ENCODE results near the gene MAPK12. TPM values are rescaled to one million over a fixed set of nuclear protein-coding genes. Genes with fewer than 3 reads are reported as not detected.
A peak's percentile ranks its signal among the peaks of the same experiment; 100 is the strongest.

Gene MAPK12
- total RNA-seq, 1 experiment from 2014 or later, result 86.7 TPM

DNA sequence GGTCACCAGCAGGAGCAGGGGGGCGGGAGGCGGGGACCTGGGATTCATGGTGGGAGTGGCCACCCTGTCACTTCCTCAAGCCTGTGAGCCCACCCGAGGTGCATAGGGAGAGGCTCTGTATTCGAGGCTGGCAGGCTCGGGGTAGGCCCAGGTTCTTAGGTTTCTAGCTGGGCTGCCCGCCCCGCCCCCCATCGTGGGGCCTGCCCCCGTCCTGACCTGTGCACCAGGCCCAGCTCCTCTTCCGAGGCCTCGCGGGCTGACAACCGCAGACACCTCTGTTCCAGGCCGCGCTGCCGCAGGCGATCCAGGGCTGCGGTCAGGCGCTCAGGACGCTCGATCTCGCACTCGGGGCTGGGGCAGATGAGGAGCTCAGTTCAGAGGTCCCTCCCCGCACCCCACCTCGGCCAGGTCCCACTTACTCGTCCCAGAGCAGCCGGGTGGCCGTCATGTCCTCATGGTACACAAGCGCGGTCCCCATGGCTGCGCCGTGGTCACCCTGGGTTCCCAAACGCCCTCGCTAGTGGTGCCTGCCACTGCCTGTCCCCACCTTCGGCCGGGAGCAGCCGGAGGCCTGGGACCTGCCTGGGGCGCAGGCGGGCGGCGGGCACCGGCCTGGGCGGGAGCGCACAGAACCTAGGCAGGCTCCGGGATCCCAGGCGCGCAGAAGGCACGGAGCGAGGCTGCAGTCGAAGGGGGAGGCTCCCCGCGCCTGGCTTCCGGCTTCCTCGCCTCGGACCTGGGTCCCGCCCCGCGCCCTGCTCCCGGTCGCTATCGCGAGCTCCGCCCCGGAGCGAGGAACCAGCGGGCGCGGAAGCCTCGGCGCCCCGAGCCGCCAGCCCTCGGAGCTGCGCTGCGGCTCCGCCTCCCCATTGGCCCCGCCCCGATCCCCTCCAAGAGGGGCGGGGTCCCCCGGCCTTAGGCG is 10.7 kb downstream of the MAPK12 start, which contains the start of gene HDAC10:
Gene HDAC10, minus strand, starts transcription at position 711 of the 922 bp plus-strand sequence. Its CDS starts 233 bp downstream, at position 478.
- Histone ChIP-seq H3K9me2 (ENCODE audit: insufficient read depth) (no peaks in the 10 kb centered on the region), H3K27ac (ENCODE audit: low read depth, low read length) (peak within 1 kb of the TSS; percentile 99), H2AFZ (ENCODE audit: low read depth, low read length, poor library complexity, severe bottlenecking) (no peak within 1 kb of the TSS), H4K20me1 (ENCODE audit: insufficient read depth) (no peaks in the 10 kb centered on the region), H3K9me3 (ENCODE audit: control insufficient read depth in 1 of 2, insufficient read depth in 1 of 2, low read depth in 1 of 2, low read length in 2 of 2) (no peaks in the 10 kb centered on the region), H3K4me2 (ENCODE audit: low read length) (peak within 1 kb of the TSS; percentile 98), H3K4me3 (replicated peaks in 1 of 2; ENCODE audit: low read depth in 1 of 2, low read length in 2 of 2) (peak within 1 kb of the TSS; percentile 70 to 93), H3K36me3 (ENCODE audit: control insufficient read depth in 1 of 2, insufficient read depth in 2 of 2, low read length in 2 of 2) (peaks cover 0 to 16% of the 10 kb centered on the region in 2 experiments; a peak in 2 of 4 replicates), H3K4me1 (ENCODE audit: control insufficient read depth in 1 of 2, insufficient read depth in 2 of 2, low read length in 2 of 2) (peaks cover 17 to 59% of the 10 kb centered on the region in 2 experiments; a peak in 3 of 4 replicates), H3K9ac (ENCODE audit: low read length) (peak within 1 kb of the TSS; percentile 96), H3K79me2 (ENCODE audit: insufficient read depth, low read length) (peaks cover 40% of the 10 kb centered on the region), H3K27me3 (ENCODE audit: insufficient read depth, low read length) (no peaks in the 10 kb centered on the region)
- ChIA-PET CTCF (interaction anchor here (0.9 to 3.0 kb wide), 9 partner anchors 12 to 370 kb away, joined by 3 to 17 read pairs (median 4); partner anchors contain the start of genes LMF2, NCAPH2 and SCO2), POLR2A (interaction anchor here (0.6 to 1.7 kb wide), 5 partner anchors 10 to 90 kb away, joined by 3 to 7 read pairs (median 4); no protein-coding TSS in a partner anchor), RAD21 (ENCODE audit: low non-redundant PET in 1 of 2, low total read pairs in 2 of 2, uncharacterized antibody in 2 of 2, unreplicated experiment in 2 of 2) (interaction anchor here (0.6 to 0.7 kb wide), 3 partner anchors 9 to 75 kb away, joined by 3 read pairs; no protein-coding TSS in a partner anchor)
- TSS peak; percentile 22 for BruUV-seq (replicated peaks)
- ATAC-seq (peak; percentile 76), DNase-seq (ENCODE audit: low read depth, low spot score) (no peak)
- intact Hi-C loops (cut with micrococcal nuclease), result loop anchor here (5.0 kb wide), 1 partner anchor 246 kb away; no protein-coding TSS in a partner anchor
- no peak for TF ChIP-seq YY1 (IDR thresholded peaks at IDR 0.05; ENCODE audit: extremely low read depth, insufficient replicate concordance, low read depth, low read length)
- TF ChIP-seq, protein P1, sequence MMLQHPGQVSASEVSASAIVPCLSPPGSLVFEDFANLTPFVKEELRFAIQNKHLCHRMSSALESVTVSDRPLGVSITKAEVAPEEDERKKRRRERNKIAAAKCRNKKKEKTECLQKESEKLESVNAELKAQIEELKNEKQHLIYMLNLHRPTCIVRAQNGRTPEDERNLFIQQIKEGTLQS (IDR thresholded peaks at IDR 0.05), result no peak
- TF ChIP-seq SIN3A (IDR thresholded peaks at IDR 0.05; ENCODE audit: low read depth), result peak; percentile 77; the same call in 1 of the 2 replicates
- TF ChIP-seq ZFX (IDR thresholded peaks at IDR 0.05), result peak; percentile 76; the same call in 1 of the 2 replicates
- TF ChIP-seq POLR2AphosphoS5 (IDR thresholded peaks at IDR 0.05; ENCODE audit: low read depth, low read length), result peak; percentile 69
- no peak for TF ChIP-seq EZH2phosphoT487 (IDR thresholded peaks at IDR 0.05; ENCODE audit: borderline replicate concordance)
- TF ChIP-seq, protein P2, sequence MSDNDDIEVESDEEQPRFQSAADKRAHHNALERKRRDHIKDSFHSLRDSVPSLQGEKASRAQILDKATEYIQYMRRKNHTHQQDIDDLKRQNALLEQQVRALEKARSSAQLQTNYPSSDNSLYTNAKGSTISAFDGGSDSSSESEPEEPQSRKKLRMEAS (IDR thresholded peaks at IDR 0.05), result no peak; the same call in 1 of the 2 replicates
- no peak for TF ChIP-seq SP1 (IDR thresholded peaks at IDR 0.05; ENCODE audit: low read depth)
- no peak for TF ChIP-seq FOSL1 (IDR thresholded peaks at IDR 0.05; ENCODE audit: low read depth)
- no peak for TF ChIP-seq CBX3 (IDR thresholded peaks at IDR 0.05; ENCODE audit: low read depth)
- TF ChIP-seq JUND (IDR thresholded peaks at IDR 0.05), result no peak
- no peak for TF ChIP-seq ZNF274 (IDR thresholded peaks at IDR 0.05; ENCODE audit: low read depth, low read length)
- TF ChIP-seq EZH2 (IDR thresholded peaks at IDR 0.05), result no peak
- no peak for TF ChIP-seq CEBPB (IDR thresholded peaks at IDR 0.05; ENCODE audit: low read depth)
- TF ChIP-seq SRF (IDR thresholded peaks at IDR 0.05; ENCODE audit: low read depth), result no peak
- TF ChIP-seq, protein P3, sequence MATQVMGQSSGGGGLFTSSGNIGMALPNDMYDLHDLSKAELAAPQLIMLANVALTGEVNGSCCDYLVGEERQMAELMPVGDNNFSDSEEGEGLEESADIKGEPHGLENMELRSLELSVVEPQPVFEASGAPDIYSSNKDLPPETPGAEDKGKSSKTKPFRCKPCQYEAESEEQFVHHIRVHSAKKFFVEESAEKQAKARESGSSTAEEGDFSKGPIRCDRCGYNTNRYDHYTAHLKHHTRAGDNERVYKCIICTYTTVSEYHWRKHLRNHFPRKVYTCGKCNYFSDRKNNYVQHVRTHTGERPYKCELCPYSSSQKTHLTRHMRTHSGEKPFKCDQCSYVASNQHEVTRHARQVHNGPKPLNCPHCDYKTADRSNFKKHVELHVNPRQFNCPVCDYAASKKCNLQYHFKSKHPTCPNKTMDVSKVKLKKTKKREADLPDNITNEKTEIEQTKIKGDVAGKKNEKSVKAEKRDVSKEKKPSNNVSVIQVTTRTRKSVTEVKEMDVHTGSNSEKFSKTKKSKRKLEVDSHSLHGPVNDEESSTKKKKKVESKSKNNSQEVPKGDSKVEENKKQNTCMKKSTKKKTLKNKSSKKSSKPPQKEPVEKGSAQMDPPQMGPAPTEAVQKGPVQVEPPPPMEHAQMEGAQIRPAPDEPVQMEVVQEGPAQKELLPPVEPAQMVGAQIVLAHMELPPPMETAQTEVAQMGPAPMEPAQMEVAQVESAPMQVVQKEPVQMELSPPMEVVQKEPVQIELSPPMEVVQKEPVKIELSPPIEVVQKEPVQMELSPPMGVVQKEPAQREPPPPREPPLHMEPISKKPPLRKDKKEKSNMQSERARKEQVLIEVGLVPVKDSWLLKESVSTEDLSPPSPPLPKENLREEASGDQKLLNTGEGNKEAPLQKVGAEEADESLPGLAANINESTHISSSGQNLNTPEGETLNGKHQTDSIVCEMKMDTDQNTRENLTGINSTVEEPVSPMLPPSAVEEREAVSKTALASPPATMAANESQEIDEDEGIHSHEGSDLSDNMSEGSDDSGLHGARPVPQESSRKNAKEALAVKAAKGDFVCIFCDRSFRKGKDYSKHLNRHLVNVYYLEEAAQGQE (IDR thresholded peaks at IDR 0.05; ENCODE audit: low read depth), result no peak
- no peak for TF ChIP-seq POLR2A (IDR thresholded peaks at IDR 0.05; ENCODE audit: borderline replicate concordance, extremely low read depth, insufficient read depth, insufficient read length)
- TF ChIP-seq TCF7L2 (IDR thresholded peaks at IDR 0.05; ENCODE audit: borderline replicate concordance, extremely low read depth, insufficient read depth, insufficient read length), result no peak
- TF ChIP-seq RAD21 (IDR thresholded peaks at IDR 0.05; ENCODE audit: low read depth), result no peak
- TF ChIP-seq, protein P4, sequence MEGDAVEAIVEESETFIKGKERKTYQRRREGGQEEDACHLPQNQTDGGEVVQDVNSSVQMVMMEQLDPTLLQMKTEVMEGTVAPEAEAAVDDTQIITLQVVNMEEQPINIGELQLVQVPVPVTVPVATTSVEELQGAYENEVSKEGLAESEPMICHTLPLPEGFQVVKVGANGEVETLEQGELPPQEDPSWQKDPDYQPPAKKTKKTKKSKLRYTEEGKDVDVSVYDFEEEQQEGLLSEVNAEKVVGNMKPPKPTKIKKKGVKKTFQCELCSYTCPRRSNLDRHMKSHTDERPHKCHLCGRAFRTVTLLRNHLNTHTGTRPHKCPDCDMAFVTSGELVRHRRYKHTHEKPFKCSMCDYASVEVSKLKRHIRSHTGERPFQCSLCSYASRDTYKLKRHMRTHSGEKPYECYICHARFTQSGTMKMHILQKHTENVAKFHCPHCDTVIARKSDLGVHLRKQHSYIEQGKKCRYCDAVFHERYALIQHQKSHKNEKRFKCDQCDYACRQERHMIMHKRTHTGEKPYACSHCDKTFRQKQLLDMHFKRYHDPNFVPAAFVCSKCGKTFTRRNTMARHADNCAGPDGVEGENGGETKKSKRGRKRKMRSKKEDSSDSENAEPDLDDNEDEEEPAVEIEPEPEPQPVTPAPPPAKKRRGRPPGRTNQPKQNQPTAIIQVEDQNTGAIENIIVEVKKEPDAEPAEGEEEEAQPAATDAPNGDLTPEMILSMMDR (IDR thresholded peaks at IDR 0.05 in 2 of 3, conservative IDR thresholded peaks at IDR 0.05 in 1 of 3; ENCODE audit: borderline replicate concordance in 1 of 3, insufficient read depth in 1 of 3, low read depth in 2 of 3, low read length in 2 of 3), result no peak
- TF ChIP-seq EGR1 (IDR thresholded peaks at IDR 0.05; ENCODE audit: low read depth), result no peak
